Hair follicular keratinocyte (primary cell): Measurements from ENCODE around the gene LIN7B. TPM values are rescaled to one million over a fixed set of nuclear protein-coding genes. Genes with fewer than 3 reads are reported as not detected.

Experiments used
- total RNA-seq: library from RNA; depleted of rRNA; stranded (reverse); fragments of >200 nt; gene quantifications from 2 replicates; pipeline ENCODE4 v1.2.3, GENCODE V29; 2015

Gene LIN7B
- total RNA-seq, result 2.9 and 5.7 TPM in 2 replicates

GRCh38 chr19:49113762-49114629, at the start of gene LIN7B:
LIN7B (plus strand) TSS chr19:49114370; CDS start chr19:49114405, 35 bp downstream.

GRCh38 chr19:49064768-49065611, 49.2 kb upstream of the LIN7B start, which contains the start of gene NTF4:
NTF4 (minus strand) TSS chr19:49064818; CDS start chr19:49061997, 2,821 bp downstream.

GRCh38 chr19:49085020-49085867, 28.9 kb upstream of the LIN7B start, which contains the start of gene SNRNP70:
SNRNP70 (plus strand) TSS chr19:49085451; CDS start chr19:49086415, 964 bp downstream.

GRCh38 chr19:49118565-49119410, 4.6 kb downstream of the LIN7B start, which contains the start of gene C19orf73:
C19orf73 (minus strand) TSS chr19:49119143; CDS start chr19:49119022, 121 bp downstream.

GRCh38 chr19:49119411-49120324, 5.5 kb downstream of the LIN7B start, which contains the start of gene PPFIA3:
PPFIA3 (plus strand) TSS chr19:49119544; CDS start chr19:49127874, 8,330 bp downstream.

GRCh38 chr19:49155005-49155819, 41.0 kb downstream of the LIN7B start, which contains the start of gene HRC:
HRC (minus strand) TSS chr19:49155396; CDS start chr19:49155237, 159 bp downstream.

GRCh38 chr19:49157445-49158224, 43.5 kb downstream of the LIN7B start, which contains the start of gene TRPM4:
TRPM4 (plus strand) TSS chr19:49157792; CDS start chr19:49157867, 75 bp downstream.

Other genes starting within 250 kb of the LIN7B start
- gene PLEKHA4, start 245.8 kb upstream of the LIN7B start, total RNA-seq, result 7.4 and 11.0 TPM in 2 replicates
- gene PPP1R15A, start 241.9 kb upstream of the LIN7B start, total RNA-seq, result 22.4 and 61.8 TPM in 2 replicates
- not detected in 2 replicates for gene TULP2, start 215.6 kb upstream of the LIN7B start, total RNA-seq
- gene NUCB1, start 214.1 kb upstream of the LIN7B start, total RNA-seq, result 214 and 343 TPM in 2 replicates
- 0.11 and 1.2 TPM in 2 replicates for gene DHDH, start 180.7 kb upstream of the LIN7B start, total RNA-seq
- gene BAX, start 159.5 kb upstream of the LIN7B start, total RNA-seq, result 92.1 and 106 TPM in 2 replicates
- 713 and 910 TPM in 2 replicates for gene FTL, start 149.1 kb upstream of the LIN7B start, total RNA-seq
- gene GYS1, start 121.1 kb upstream of the LIN7B start, total RNA-seq, result 46.7 and 54.8 TPM in 2 replicates
- gene RUVBL2, start 120.5 kb upstream of the LIN7B start, total RNA-seq, result 231 and 392 TPM in 2 replicates
- gene LHB, start 97.3 kb upstream of the LIN7B start, total RNA-seq, result not detected in 2 replicates
- gene CGB3, start 90.0 kb upstream of the LIN7B start, total RNA-seq, result not detected in 2 replicates
- 0.99 TPM in 1 of 2 replicates, not detected in the other for gene CGB2, start 82.5 kb upstream of the LIN7B start, total RNA-seq
- gene CGB1, start 77.5 kb upstream of the LIN7B start, total RNA-seq, result not detected in 2 replicates
- not detected in 2 replicates for gene CGB5, start 70.5 kb upstream of the LIN7B start, total RNA-seq
- not detected in 2 replicates for gene CGB8, start 65.3 kb upstream of the LIN7B start, total RNA-seq
- gene CGB7, start 56.6 kb upstream of the LIN7B start, total RNA-seq, result 0.30 and 8.4 TPM in 2 replicates
- gene NTF4, start 49.6 kb upstream of the LIN7B start, total RNA-seq, result 4.9 and 5.7 TPM in 2 replicates
- gene KCNA7, start 41.7 kb upstream of the LIN7B start, total RNA-seq, result not detected in 2 replicates
- 114 and 271 TPM in 2 replicates for gene SNRNP70, start 28.9 kb upstream of the LIN7B start, total RNA-seq
- gene C19orf73, start 4.8 kb downstream of the LIN7B start, total RNA-seq, result 4.1 and 5.4 TPM in 2 replicates
- gene PPFIA3, start 5.2 kb downstream of the LIN7B start, total RNA-seq, result 4.0 and 6.6 TPM in 2 replicates
- not detected in 2 replicates for gene HRC, start 41.0 kb downstream of the LIN7B start, total RNA-seq
- 17.2 and 32.5 TPM in 2 replicates for gene TRPM4, start 43.4 kb downstream of the LIN7B start, total RNA-seq
- not detected in 2 replicates for gene SLC6A16, start 210.8 kb downstream of the LIN7B start, total RNA-seq
- not detected in 2 replicates for gene CD37, start 221.0 kb downstream of the LIN7B start, total RNA-seq
- 19.2 and 20.5 TPM in 2 replicates for gene TEAD2, start 248.0 kb downstream of the LIN7B start, total RNA-seq
- not detected in 2 replicates for gene DKKL1, start 249.5 kb downstream of the LIN7B start, total RNA-seq